Bronchial epithelial cell (primary cell): ENCODE measurements around the gene NOTUM. TPM values are rescaled to one million over a fixed set of nuclear protein-coding genes. Genes with fewer than 3 reads are reported as not detected.

ENCODE experiments used
- DNase-seq: peaks from one replicate; pipeline ENCODE4 v3.0.0-alpha.2; 2010; ENCODE audit warnings: low read depth
- FAIRE-seq: peaks from 2 replicates; lab custom pipeline; 2011; peaks lifted over from hg19 to GRCh38; lab: Jason Lieb, UNC
- H3K27me3 ChIP-seq: 2 replicates; pipeline ENCODE4 v1.5.1; 2011; ENCODE audit warnings: low read length; ENCODE audit not compliant: control insufficient read depth, insufficient read depth
- H3K36me3 ChIP-seq: 2 replicates; pipeline ENCODE4 v1.5.1; 2011; ENCODE audit warnings: low read length; ENCODE audit not compliant: control insufficient read depth, insufficient read depth
- H3K4me3 ChIP-seq: 2 replicates; pipeline ENCODE4 v1.5.1; 2011; ENCODE audit warnings: mild to moderate bottlenecking, low read depth, low read length, control low read depth
- total RNA-seq: library from RNA; depleted of rRNA; stranded (reverse); fragments of >200 nt; gene quantifications from 2 replicates; pipeline ENCODE4 v1.2.1, GENCODE V29; 2014
- TF ChIP-seq, protein P1 (sequence below): IDR thresholded peaks from 2 replicates; pipeline ENCODE4 v1.5.1; 2011; ENCODE audit warnings: mild to moderate bottlenecking, moderate library complexity, low read length, control low read depth, inconsistent platforms; ENCODE audit not compliant: insufficient read depth, severe bottlenecking

NOTUM gene
- total RNA-seq, 1 donor from 2014 or later = not detected

DNA sequence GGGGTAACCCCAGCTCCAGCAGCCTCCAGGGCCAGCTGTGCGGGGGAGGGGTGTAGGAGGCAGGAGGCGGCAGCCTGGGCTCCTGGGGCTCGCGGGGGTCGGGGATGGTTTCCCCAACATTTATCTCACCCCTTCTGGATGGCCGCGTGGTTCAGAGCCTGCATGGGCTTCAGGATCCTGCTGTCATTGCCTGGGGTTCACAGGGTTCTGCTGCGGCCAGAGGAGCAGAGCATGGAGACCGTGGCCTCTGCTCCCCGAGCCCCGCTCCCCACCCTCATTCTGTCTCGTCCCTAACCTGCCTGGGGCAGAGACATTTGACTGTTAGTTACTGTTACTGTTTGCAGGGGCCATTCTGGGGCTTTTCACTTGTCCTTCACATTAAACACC, 18.8 kb downstream of the NOTUM start:
- TF ChIP-seq, protein P1, sequence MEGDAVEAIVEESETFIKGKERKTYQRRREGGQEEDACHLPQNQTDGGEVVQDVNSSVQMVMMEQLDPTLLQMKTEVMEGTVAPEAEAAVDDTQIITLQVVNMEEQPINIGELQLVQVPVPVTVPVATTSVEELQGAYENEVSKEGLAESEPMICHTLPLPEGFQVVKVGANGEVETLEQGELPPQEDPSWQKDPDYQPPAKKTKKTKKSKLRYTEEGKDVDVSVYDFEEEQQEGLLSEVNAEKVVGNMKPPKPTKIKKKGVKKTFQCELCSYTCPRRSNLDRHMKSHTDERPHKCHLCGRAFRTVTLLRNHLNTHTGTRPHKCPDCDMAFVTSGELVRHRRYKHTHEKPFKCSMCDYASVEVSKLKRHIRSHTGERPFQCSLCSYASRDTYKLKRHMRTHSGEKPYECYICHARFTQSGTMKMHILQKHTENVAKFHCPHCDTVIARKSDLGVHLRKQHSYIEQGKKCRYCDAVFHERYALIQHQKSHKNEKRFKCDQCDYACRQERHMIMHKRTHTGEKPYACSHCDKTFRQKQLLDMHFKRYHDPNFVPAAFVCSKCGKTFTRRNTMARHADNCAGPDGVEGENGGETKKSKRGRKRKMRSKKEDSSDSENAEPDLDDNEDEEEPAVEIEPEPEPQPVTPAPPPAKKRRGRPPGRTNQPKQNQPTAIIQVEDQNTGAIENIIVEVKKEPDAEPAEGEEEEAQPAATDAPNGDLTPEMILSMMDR = no peak
- no peaks in the 10 kb centered on the region for H3K36me3 ChIP-seq
- no peak for FAIRE-seq
- no peak overlapping the region for H3K4me3 ChIP-seq
- DNase-seq = no peak
- H3K27me3 ChIP-seq = no peaks in the 10 kb centered on the region

DNA sequence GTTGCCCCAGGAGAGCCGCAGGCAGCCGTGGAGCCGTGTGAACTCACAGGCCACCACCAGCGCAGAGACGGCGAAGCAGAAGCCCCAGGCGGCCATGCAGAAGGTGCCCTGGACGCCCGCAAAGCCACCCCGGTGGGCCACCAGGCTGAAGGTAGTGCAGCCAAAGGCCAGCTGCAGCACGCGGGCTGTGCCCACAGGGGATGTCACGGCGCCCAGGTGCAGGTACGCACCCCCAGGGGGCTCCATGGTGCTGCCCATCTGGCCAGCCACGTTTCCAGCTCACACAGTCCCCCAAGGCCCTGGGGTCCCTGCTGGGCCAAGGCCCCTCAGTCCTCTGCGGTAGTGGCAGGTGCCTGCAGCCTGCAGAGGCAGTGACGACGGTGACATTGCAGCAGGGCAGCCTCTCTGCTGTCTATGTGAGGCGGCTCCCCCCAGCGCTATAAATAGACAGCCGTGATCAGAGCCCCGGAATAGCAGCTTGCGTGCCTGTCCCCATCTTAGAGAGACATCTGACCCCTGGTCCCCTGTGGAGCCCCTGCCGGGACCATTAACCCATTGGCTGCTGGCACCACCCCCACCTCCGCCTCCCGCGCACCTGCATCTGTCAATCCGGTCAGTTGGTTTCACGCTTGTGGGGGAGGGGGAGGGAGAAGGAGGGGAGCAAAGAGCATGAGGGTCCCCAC, 19.4 kb downstream of the NOTUM start:
- DNase-seq (no peak), FAIRE-seq (no peak)
- Histone ChIP-seq H3K27me3 (no peaks in the 10 kb centered on the region), H3K36me3 (no peaks in the 10 kb centered on the region), H3K4me3 (no peak overlapping the region)
- TF ChIP-seq, protein P1 = no peak

DNA sequence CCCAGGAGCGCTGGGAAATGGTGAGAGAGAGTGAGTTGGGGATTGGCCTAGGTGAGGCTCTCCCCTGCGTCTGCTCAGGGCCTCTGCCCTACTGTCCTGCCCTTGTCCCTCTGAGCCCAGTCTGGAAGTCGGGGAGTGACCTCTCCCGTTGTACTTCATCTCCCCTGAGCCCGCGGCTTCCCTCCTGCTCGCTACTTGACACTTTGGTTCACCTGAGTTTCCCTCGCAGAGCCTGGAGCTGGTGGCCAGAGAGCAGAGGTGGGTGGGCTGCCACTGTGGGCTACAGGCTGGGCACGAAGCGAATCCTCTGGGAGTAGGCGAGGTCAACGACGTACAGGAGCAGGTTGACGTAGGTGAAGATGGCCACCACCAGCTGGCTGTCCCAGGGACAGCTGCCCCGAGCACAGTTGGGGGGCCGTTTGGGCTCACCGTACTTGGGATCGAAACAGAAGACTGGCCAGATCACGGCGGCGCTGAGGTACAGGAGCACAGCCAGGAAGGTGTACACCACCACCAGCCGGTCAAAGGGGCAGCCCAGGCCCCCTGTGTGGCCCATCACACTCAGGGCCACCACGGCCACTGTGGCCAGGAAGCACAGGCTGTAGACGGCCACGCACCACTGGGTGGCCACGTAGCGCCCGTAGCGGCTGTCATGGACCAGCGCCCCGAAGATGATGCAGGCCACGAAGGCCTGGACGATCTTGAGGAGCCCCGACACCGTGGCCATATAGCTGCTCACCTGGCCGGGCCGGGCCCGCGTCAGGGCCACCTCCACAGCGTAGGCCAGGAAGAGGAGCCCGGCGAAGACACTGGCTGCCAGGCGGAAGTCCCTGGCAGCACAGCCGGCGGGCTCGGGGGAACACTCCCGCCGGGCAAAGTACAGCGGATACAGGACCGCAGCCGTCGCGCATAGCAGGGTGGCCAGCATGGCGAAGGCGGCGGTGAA, 20.2 kb downstream of the NOTUM start:
- TF ChIP-seq, protein P1 = no peak

DNA sequence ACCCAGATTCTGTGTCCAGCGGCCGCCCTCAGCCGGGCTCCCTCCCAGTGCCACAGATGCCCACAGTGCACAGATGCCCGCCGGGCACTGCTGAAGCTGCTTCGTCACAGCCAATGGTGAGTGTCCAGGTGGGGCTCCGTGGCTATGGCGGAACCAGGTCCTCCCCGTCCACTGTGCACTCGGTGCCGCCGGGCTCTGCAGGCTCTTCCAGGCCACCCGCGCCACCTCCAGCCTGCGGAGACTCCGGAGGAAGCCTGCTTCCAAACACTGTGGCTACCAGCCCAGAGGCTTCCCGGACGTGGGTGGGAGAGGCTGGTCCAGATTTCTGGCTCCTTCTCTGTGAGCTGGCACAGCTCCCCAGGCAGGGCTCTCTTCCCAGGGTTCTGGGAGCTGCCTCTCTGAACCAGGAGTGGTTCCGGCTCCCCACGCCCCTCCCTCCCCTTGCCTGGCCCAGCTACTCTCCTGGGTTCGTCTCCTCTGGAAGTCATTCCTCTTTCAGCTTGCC, 21.1 kb downstream of the NOTUM start:
- no peak for DNase-seq
- FAIRE-seq = no peak
- no peak overlapping the region for H3K4me3 ChIP-seq
- H3K27me3 ChIP-seq = no peaks in the 10 kb centered on the region
- peaks cover 6% of the 10 kb centered on the region for H3K36me3 ChIP-seq
- TF ChIP-seq, protein P1 = no peak

More for the DNA sequence above, 20.2 kb downstream of the NOTUM start:
- Histone ChIP-seq H3K36me3 (peaks cover 1% of the 10 kb centered on the region), H3K27me3 (no peaks in the 10 kb centered on the region), H3K4me3 (no peak overlapping the region)
- FAIRE-seq (no peak), DNase-seq (no peak)

DNA sequence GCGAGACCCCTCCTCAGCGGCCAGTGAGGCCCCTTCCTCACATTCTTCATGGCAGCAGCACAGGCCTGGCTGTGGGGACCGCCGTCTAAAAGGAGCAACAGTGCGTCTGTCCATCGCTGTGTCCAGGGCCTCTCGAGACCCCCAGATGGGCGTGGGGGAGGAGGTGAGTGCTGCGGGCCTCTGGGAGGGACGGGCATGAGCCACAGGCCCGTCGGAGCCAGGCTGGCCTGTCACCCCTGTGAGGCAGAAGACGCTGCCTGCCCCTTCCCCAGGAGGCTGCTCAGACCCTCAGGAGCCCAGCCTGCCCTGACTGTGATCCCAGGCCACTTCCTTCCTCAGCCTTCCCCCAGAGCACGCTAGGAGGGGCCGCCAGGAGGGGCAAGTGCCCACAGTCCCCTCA, 21.8 kb downstream of the NOTUM start:
- Histone ChIP-seq H3K27me3 (no peaks in the 10 kb centered on the region), H3K36me3 (peaks cover 10% of the 10 kb centered on the region), H3K4me3 (no peak overlapping the region)
- no peak for DNase-seq
- TF ChIP-seq, protein P1 = no peak
- FAIRE-seq = no peak
